Lung microvascular endothelial cell (primary cell): ENCODE results near the gene TTC7B. TPM values are rescaled to one million over a fixed set of nuclear protein-coding genes. Genes with fewer than 3 reads are reported as not detected.

Source experiments
- DNase-seq, 2 donors: peaks; one replicate each; pipeline versions ENCODE4 v3.0.0 to v3.0.0-alpha.2; 2010; ENCODE audit warnings: low read depth in 2 of 2
- total RNA-seq: library from RNA; depleted of rRNA; stranded (reverse); fragments of >200 nt; gene quantifications from 2 replicates; pipeline ENCODE4 v1.2.1, GENCODE V29; 2014

TTC7B gene
- total RNA-seq, 1 donor from 2014 or later, result 14.7 TPM

GRCh38 chr14:90577661-90578282, 238.5 kb downstream of the TTC7B start:
- no peak for DNase-seq

- no peak for DNase-seq
Observed at GRCh38 chr14:90576981-90577660, 239.1 kb downstream of the TTC7B start.

GRCh38 chr14:90576581-90576980, 239.6 kb downstream of the TTC7B start:
- no peak for DNase-seq

- DNase-seq, result no peak
Observed at GRCh38 chr14:90575781-90576180, 240.4 kb downstream of the TTC7B start.

GRCh38 chr14:90575336-90575735, 240.9 kb downstream of the TTC7B start:
- DNase-seq, result no peak

GRCh38 chr14:90574188-90575131, 241.8 kb downstream of the TTC7B start:
- no peak for DNase-seq

GRCh38 chr14:90573385-90574105, 242.7 kb downstream of the TTC7B start:
- DNase-seq, result no peak

GRCh38 chr14:90572441-90573150, 243.6 kb downstream of the TTC7B start:
- no peak for DNase-seq

- no peak for DNase-seq
Observed at GRCh38 chr14:90571149-90571947, 244.9 kb downstream of the TTC7B start.

GRCh38 chr14:90570461-90570860, 245.8 kb downstream of the TTC7B start:
- no peak for DNase-seq

- no peak for DNase-seq
Observed at GRCh38 chr14:90569606-90570387, 246.4 kb downstream of the TTC7B start.

GRCh38 chr14:90569201-90569600, 247.0 kb downstream of the TTC7B start:
- DNase-seq, result no peak

- no peak for DNase-seq
Observed at GRCh38 chr14:90568405-90568804, 247.8 kb downstream of the TTC7B start.

GRCh38 chr14:90567991-90568390, 248.2 kb downstream of the TTC7B start:
- DNase-seq, result no peak

- DNase-seq, result no peak
Observed at GRCh38 chr14:90567191-90567590, 249.0 kb downstream of the TTC7B start.

GRCh38 chr14:90566481-90566880, 249.7 kb downstream of the TTC7B start:
- DNase-seq, result no peak

- no peak for DNase-seq
Observed at GRCh38 chr14:90564496-90564895, 251.7 kb downstream of the TTC7B start.

GRCh38 chr14:90562652-90563051, 253.6 kb downstream of the TTC7B start:
- no peak for DNase-seq

- no peak for DNase-seq
Observed at GRCh38 chr14:90561920-90562319, 254.3 kb downstream of the TTC7B start.
